ENCODE results near the gene FAM241A.
"Not testable (repeated sequence)": the region's sequence is repeated elsewhere in the genome, so short reads cannot be mapped to it uniquely, and the experiment has no call there.

The FAM241A gene

GRCh38 chr4:112206431-112206830 lies 61.2 kb downstream of the FAM241A start:
- Histone ChIP-seq H3K27ac (no peak overlapping the region), H3K4me3 (no peak overlapping the region)

- H3K4me3 ChIP-seq, H3K27ac ChIP-seq: not testable (repeated sequence)
Observed at GRCh38 chr4:112208137-112209095, 63.2 kb downstream of the FAM241A start.

- Histone ChIP-seq H3K27ac (no peak overlapping the region), H3K4me3 (no peak overlapping the region)
Observed at GRCh38 chr4:112210777-112211176, 65.5 kb downstream of the FAM241A start.

- no peak overlapping the region for H3K4me3 ChIP-seq
- no peak overlapping the region for H3K27ac ChIP-seq
Observed at GRCh38 chr4:112213091-112213490, 67.8 kb downstream of the FAM241A start.

GRCh38 chr4:112213856-112214255 lies 68.6 kb downstream of the FAM241A start:
- no peak overlapping the region for H3K27ac ChIP-seq
- H3K4me3 ChIP-seq: no peak overlapping the region

GRCh38 chr4:112214390-112215264 lies 69.4 kb downstream of the FAM241A start:
- Histone ChIP-seq H3K27ac (no peak overlapping the region), H3K4me3 (no peak overlapping the region)

- no peak overlapping the region for H3K27ac ChIP-seq
Observed at GRCh38 chr4:112219826-112220366, 74.6 kb downstream of the FAM241A start.

GRCh38 chr4:112222219-112222955 lies 77.1 kb downstream of the FAM241A start:
- Histone ChIP-seq H3K27ac (no peak overlapping the region), H3K4me3 (no peak overlapping the region)

More at GRCh38 chr4:112219826-112220366, 74.6 kb downstream of the FAM241A start:
- no peak overlapping the region for H3K4me3 ChIP-seq

GRCh38 chr4:112225157-112225556 lies 79.9 kb downstream of the FAM241A start:
- H3K4me3 ChIP-seq: no peak overlapping the region
- no peak overlapping the region for H3K27ac ChIP-seq

- peak overlapping the region; percentile 66 to 98 (median 92) for H3K4me3 ChIP-seq
- H3K27ac ChIP-seq: peak overlapping the region; percentile 57 to 98 (median 93)
Observed at GRCh38 chr4:112230879-112231778, 85.9 kb downstream of the FAM241A start.

GRCh38 chr4:112231779-112232713 lies 86.8 kb downstream of the FAM241A start, which contains the start of gene AP1AR:
Gene AP1AR, plus strand, starts transcription at chr4:112231787. Its CDS starts 305 bp downstream, at chr4:112232092.
- Histone ChIP-seq H3K27ac (peak within 1 kb of the TSS; percentile 57 to 98 (median 93)), H3K4me3 (peak within 1 kb of the TSS; percentile 66 to 98 (median 92))

GRCh38 chr4:112234952-112235609 lies 89.8 kb downstream of the FAM241A start:
- Histone ChIP-seq H3K4me3 (no peak overlapping the region), H3K27ac (no peak overlapping the region)

- H3K4me3 ChIP-seq: no peak overlapping the region
- H3K27ac ChIP-seq: no peak overlapping the region
Observed at GRCh38 chr4:112236040-112236439, 90.8 kb downstream of the FAM241A start.

GRCh38 chr4:112238833-112239232 lies 93.6 kb downstream of the FAM241A start:
- Histone ChIP-seq H3K4me3 (no peak overlapping the region), H3K27ac (no peak overlapping the region)

Data from skin epidermis (tissue), 12 donors.